HEK293T (cell line): Measurements from ENCODE around the gene ATF7.

Experiments
- BHLHE40 ChIP-seq: fragments of 450-650 bp; IDR thresholded peaks from 2 replicates; pipeline ENCODE4 v1.6.1; 2016; ENCODE audit warnings: mild to moderate bottlenecking, moderate library complexity, borderline replicate concordance
- ELF4 ChIP-seq: fragments of 450-650 bp; IDR thresholded peaks from 2 replicates; pipeline ENCODE4 v1.6.1; 2017; ENCODE audit warnings: antibody characterized with exemption
- FOXK2 ChIP-seq: fragments of 450-650 bp; IDR thresholded peaks from 2 replicates; pipeline ENCODE4 v1.6.1; 2016; ENCODE audit warnings: mild to moderate bottlenecking
- FOXM1 ChIP-seq: fragments of 450-650 bp; IDR thresholded peaks from 2 replicates; pipeline ENCODE4 v1.6.1; 2017; ENCODE audit warnings: mild to moderate bottlenecking, borderline replicate concordance
- HDGF ChIP-seq: fragments of 450-650 bp; IDR thresholded peaks from 2 replicates; pipeline ENCODE4 v1.6.1; 2017; ENCODE audit warnings: antibody characterized with exemption, borderline replicate concordance
- SUZ12 ChIP-seq: fragments of 450-650 bp; IDR thresholded peaks from 2 replicates; pipeline ENCODE4 v1.6.1; 2016; ENCODE audit warnings: mild to moderate bottlenecking
- ZNF384 ChIP-seq: fragments of 450-650 bp; IDR thresholded peaks from 2 replicates; pipeline ENCODE4 v1.6.1; 2016

DNA sequence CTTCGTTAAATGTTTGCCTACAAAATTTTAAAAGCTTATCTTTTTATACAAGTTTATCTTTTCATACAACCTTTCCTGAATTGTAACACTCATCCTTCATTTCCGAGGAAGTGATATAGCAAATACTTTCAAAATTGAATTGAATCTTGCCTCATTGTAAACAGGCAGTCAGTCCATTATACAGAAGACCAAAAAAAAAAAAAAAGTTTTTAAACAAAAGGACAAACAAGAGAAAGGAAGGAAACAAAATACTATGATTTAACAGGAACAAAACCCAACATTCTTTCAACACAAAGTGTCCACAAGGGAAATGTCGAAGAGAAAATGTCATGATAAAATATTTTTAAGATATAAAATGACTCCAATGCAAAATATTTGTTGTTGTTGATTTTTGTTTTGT, 8.5 kb downstream of the ATF7 start:
- TF ChIP-seq FOXK2 (no peak), ZNF384 (no peak), FOXM1 (no peak), SUZ12 (no peak), BHLHE40 (no peak), ELF4 (no peak), HDGF (no peak)
